Skeletal muscle satellite cell (primary cell): ENCODE data around the gene TPRG1L.

Experiments used
- H3K27me3 ChIP-seq: 2 replicates; pipeline ENCODE4 v1.7.0; 2013; ENCODE audit warnings: low read length; ENCODE audit not compliant: control insufficient read depth, insufficient read depth
- H3K36me3 ChIP-seq: 2 replicates; pipeline ENCODE4 v1.7.0; 2013; ENCODE audit warnings: mild to moderate bottlenecking, control low read depth, low read length; ENCODE audit not compliant: insufficient read depth
- H3K4me1 ChIP-seq: 2 replicates; pipeline ENCODE4 v1.7.0; 2013; ENCODE audit warnings: low read length; ENCODE audit not compliant: control insufficient read depth, insufficient read depth
- H3K4me2 ChIP-seq: 2 replicates; pipeline ENCODE4 v1.7.0; 2013; ENCODE audit warnings: mild to moderate bottlenecking, low read length
- H3K4me3 ChIP-seq: 2 replicates; pipeline ENCODE4 v1.7.0; 2013; ENCODE audit warnings: low read length
- H3K9ac ChIP-seq: 2 replicates; pipeline ENCODE4 v1.7.0; 2013; ENCODE audit warnings: mild to moderate bottlenecking, low read depth, low read length, moderate library complexity
- H3K9me3 ChIP-seq: replicated peaks from 2 replicates; pipeline ENCODE4 v1.7.0; 2013; ENCODE audit warnings: mild to moderate bottlenecking, control low read depth, low read length

The TPRG1L gene

GRCh38 chr1:3603571-3604467, 21.0 kb upstream of the TPRG1L start:
- peaks cover 29% of the 10 kb centered on the region for H3K27me3 ChIP-seq
- no peaks in the 10 kb centered on the region for H3K9me3 ChIP-seq
- H3K4me3 ChIP-seq, result no peak overlapping the region
- H3K9ac ChIP-seq, result no peak overlapping the region
- no peaks in the 10 kb centered on the region for H3K36me3 ChIP-seq
- no peaks in the 10 kb centered on the region for H3K4me1 ChIP-seq
- no peak overlapping the region for H3K4me2 ChIP-seq

GRCh38 chr1:3604468-3604974, 20.3 kb upstream of the TPRG1L start:
- Histone ChIP-seq H3K9ac (no peak overlapping the region), H3K4me2 (no peak overlapping the region), H3K9me3 (no peaks in the 10 kb centered on the region), H3K4me1 (no peaks in the 10 kb centered on the region), H3K27me3 (peaks cover 30% of the 10 kb centered on the region), H3K36me3 (no peaks in the 10 kb centered on the region), H3K4me3 (no peak overlapping the region)

GRCh38 chr1:3604997-3605823, 19.6 kb upstream of the TPRG1L start:
- Histone ChIP-seq H3K36me3 (no peaks in the 10 kb centered on the region), H3K4me3 (no peak overlapping the region), H3K4me1 (no peaks in the 10 kb centered on the region), H3K9me3 (no peaks in the 10 kb centered on the region), H3K9ac (no peak overlapping the region), H3K4me2 (no peak overlapping the region), H3K27me3 (peaks cover 30% of the 10 kb centered on the region)

- Histone ChIP-seq H3K9me3 (no peaks in the 10 kb centered on the region), H3K4me2 (no peak overlapping the region), H3K4me3 (no peak overlapping the region), H3K4me1 (no peaks in the 10 kb centered on the region), H3K36me3 (no peaks in the 10 kb centered on the region), H3K27me3 (peaks cover 34% of the 10 kb centered on the region), H3K9ac (no peak overlapping the region)
Measured at GRCh38 chr1:3606779-3607702, 17.8 kb upstream of the TPRG1L start.

GRCh38 chr1:3607703-3608065, 17.1 kb upstream of the TPRG1L start:
- H3K9ac ChIP-seq, result no peak overlapping the region

GRCh38 chr1:3608154-3608553, 16.7 kb upstream of the TPRG1L start:
- H3K36me3 ChIP-seq, result no peaks in the 10 kb centered on the region
- H3K9me3 ChIP-seq, result no peaks in the 10 kb centered on the region
- no peak overlapping the region for H3K4me2 ChIP-seq
- H3K27me3 ChIP-seq, result peaks cover 43% of the 10 kb centered on the region
- no peak overlapping the region for H3K9ac ChIP-seq
- H3K4me1 ChIP-seq, result peaks cover under 1% of the 10 kb centered on the region
- H3K4me3 ChIP-seq, result no peak overlapping the region

More at GRCh38 chr1:3607703-3608065, 17.1 kb upstream of the TPRG1L start:
- peaks cover 40% of the 10 kb centered on the region for H3K27me3 ChIP-seq
- no peak overlapping the region for H3K4me2 ChIP-seq
- H3K36me3 ChIP-seq, result no peaks in the 10 kb centered on the region
- no peaks in the 10 kb centered on the region for H3K4me1 ChIP-seq
- H3K4me3 ChIP-seq, result no peak overlapping the region
- H3K9me3 ChIP-seq, result no peaks in the 10 kb centered on the region

GRCh38 chr1:3609016-3609768, 15.6 kb upstream of the TPRG1L start:
- Histone ChIP-seq H3K9ac (no peak overlapping the region), H3K4me2 (no peak overlapping the region), H3K4me1 (peaks cover 7% of the 10 kb centered on the region), H3K4me3 (no peak overlapping the region), H3K9me3 (no peaks in the 10 kb centered on the region), H3K27me3 (peaks cover 46% of the 10 kb centered on the region), H3K36me3 (no peaks in the 10 kb centered on the region)

- Histone ChIP-seq H3K4me3 (no peak overlapping the region), H3K27me3 (peaks cover 50% of the 10 kb centered on the region)
Measured at GRCh38 chr1:3609769-3610526, 14.9 kb upstream of the TPRG1L start.

GRCh38 chr1:3610527-3611169, 14.2 kb upstream of the TPRG1L start:
- Histone ChIP-seq H3K9me3 (no peaks in the 10 kb centered on the region), H3K4me3 (no peak overlapping the region), H3K27me3 (peaks cover 52% of the 10 kb centered on the region), H3K4me1 (peaks cover 7% of the 10 kb centered on the region), H3K36me3 (no peaks in the 10 kb centered on the region), H3K4me2 (peak overlapping the region; percentile 37), H3K9ac (no peak overlapping the region)

More at GRCh38 chr1:3609769-3610526, 14.9 kb upstream of the TPRG1L start:
- Histone ChIP-seq H3K36me3 (no peaks in the 10 kb centered on the region), H3K4me1 (peaks cover 7% of the 10 kb centered on the region), H3K9ac (no peak overlapping the region), H3K9me3 (no peaks in the 10 kb centered on the region), H3K4me2 (no peak overlapping the region)
